ENCODE data around the gene ZNF174.

DNA sequence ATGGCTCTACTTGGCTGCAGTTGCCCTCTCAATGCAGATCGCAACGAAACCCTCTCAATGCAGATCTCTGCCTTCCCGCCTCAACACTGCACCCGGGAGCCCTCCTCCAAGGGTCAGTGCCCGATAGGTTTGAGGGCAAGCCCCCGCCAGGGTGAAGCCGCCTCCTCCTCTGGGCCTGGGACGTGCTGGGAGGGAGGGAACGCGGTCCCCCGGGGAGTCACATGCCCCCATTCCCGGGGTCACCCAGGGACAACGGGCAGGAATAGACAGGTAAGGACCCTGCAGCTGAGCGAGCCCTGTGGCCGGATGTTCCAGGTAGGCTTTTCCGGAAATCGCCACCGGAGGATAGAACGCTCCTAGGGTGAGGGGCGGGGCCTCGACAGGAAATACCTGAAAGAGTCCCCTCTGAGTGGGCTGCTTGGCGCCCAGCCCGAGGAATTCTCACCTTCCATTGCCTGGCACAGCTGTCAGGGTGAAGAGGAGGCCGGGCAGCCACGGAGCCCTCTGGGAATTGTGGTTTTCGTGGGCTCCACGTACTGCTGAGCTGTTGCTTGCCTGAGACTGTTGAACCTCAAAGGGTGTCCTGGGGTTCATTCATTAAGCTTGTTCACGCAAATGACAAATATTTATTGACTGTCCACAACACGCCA is 12.8 kb downstream of the ZNF174 start:
- TF ChIP-seq, protein P1, sequence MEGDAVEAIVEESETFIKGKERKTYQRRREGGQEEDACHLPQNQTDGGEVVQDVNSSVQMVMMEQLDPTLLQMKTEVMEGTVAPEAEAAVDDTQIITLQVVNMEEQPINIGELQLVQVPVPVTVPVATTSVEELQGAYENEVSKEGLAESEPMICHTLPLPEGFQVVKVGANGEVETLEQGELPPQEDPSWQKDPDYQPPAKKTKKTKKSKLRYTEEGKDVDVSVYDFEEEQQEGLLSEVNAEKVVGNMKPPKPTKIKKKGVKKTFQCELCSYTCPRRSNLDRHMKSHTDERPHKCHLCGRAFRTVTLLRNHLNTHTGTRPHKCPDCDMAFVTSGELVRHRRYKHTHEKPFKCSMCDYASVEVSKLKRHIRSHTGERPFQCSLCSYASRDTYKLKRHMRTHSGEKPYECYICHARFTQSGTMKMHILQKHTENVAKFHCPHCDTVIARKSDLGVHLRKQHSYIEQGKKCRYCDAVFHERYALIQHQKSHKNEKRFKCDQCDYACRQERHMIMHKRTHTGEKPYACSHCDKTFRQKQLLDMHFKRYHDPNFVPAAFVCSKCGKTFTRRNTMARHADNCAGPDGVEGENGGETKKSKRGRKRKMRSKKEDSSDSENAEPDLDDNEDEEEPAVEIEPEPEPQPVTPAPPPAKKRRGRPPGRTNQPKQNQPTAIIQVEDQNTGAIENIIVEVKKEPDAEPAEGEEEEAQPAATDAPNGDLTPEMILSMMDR (IDR thresholded peaks at IDR 0.05), result no peak
- TF ChIP-seq POLR2A (IDR thresholded peaks at IDR 0.05), result no peak

Data from heart left ventricle (tissue), 13 donors.